ENCODE measurements around the gene CIB4. TPM values are rescaled to one million over a fixed set of nuclear protein-coding genes. Genes with fewer than 3 reads are reported as not detected.

CIB4 gene
- total and polyA plus RNA-seq, 2 of the 4 experiments (the other 2 are of a cell fraction), result not detected

DNA sequence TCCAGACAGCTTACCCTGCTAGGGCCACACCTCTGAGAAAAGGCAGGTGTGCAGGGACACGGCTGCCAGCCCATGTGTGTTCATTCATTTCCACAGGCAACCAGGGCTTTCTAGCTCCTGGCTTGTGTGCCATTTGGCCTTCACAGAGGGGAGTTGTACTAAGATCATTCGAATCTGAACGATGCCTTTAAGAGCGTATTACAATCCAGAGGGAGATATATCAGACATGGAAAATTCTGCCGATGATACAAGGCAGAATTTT, 99.0 kb downstream of the CIB4 start:
- H3K4ac ChIP-seq (ENCODE audit: low read depth, low read length), result no peak overlapping the region
- H3K56ac ChIP-seq (ENCODE audit: extremely low read depth, insufficient read depth, low read length), result no peak overlapping the region
- DNase-seq (no peak), ATAC-seq (ENCODE audit: low read depth) (no peak)
- in situ Hi-C loops (cut with MboI; ENCODE audit: low sequenced_read_pairs) (no loop called here), dilution Hi-C loops (cut with HindIII; ENCODE audit: low sequenced_read_pairs, unreplicated experiment) (no loop called here), intact Hi-C loops (cut with micrococcal nuclease) (no loop called here)
- no TSS peak for BruUV-seq (replicated peaks)
- no peak overlapping the region for H4K5ac ChIP-seq (ENCODE audit: low read depth, low read length)
- H3K79me1 ChIP-seq (ENCODE audit: low read depth in 1 of 2, low read length in 2 of 2), result no peaks in the 10 kb centered on the region
- H3K14ac ChIP-seq (replicated peaks; ENCODE audit: low read depth, low read length), result no peak overlapping the region
- TF ChIP-seq MAFK (IDR thresholded peaks at IDR 0.05; ENCODE audit: low read depth, low read length) (no peak), MAZ (IDR thresholded peaks at IDR 0.05; ENCODE audit: borderline replicate concordance, low read depth, low read length) (no peak), MXI1 (IDR thresholded peaks at IDR 0.05; ENCODE audit: borderline replicate concordance, low read depth, low read length) (no peak), CHD1 (IDR thresholded peaks at IDR 0.05; ENCODE audit: low read depth, low read length) (no peak), SMC3 (IDR thresholded peaks at IDR 0.05; ENCODE audit: low read depth, low read length) (no peak), NFE2L2 (IDR thresholded peaks at IDR 0.05; ENCODE audit: low read depth, low read length) (no peak), POLR2A (IDR thresholded peaks at IDR 0.05; ENCODE audit: low read depth, low read length) (no peak), BHLHE40 (IDR thresholded peaks at IDR 0.05; ENCODE audit: low read depth, low read length) (no peak), RFX5 (IDR thresholded peaks at IDR 0.05; ENCODE audit: low read depth, low read length) (no peak), RAD21 (IDR thresholded peaks at IDR 0.05; ENCODE audit: low read length) (no peak), RCOR1 (IDR thresholded peaks at IDR 0.05; ENCODE audit: insufficient replicate concordance, low read length) (no peak), FOS (IDR thresholded peaks at IDR 0.05; ENCODE audit: low read depth, low read length) (no peak), CEBPB (IDR thresholded peaks at IDR 0.05; ENCODE audit: low read depth, low read length) (no peak)
- TF ChIP-seq, protein P1, sequence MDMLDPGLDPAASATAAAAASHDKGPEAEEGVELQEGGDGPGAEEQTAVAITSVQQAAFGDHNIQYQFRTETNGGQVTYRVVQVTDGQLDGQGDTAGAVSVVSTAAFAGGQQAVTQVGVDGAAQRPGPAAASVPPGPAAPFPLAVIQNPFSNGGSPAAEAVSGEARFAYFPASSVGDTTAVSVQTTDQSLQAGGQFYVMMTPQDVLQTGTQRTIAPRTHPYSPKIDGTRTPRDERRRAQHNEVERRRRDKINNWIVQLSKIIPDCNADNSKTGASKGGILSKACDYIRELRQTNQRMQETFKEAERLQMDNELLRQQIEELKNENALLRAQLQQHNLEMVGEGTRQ (IDR thresholded peaks at IDR 0.05; ENCODE audit: low read depth, low read length), result no peak
- TF ChIP-seq, protein P2, sequence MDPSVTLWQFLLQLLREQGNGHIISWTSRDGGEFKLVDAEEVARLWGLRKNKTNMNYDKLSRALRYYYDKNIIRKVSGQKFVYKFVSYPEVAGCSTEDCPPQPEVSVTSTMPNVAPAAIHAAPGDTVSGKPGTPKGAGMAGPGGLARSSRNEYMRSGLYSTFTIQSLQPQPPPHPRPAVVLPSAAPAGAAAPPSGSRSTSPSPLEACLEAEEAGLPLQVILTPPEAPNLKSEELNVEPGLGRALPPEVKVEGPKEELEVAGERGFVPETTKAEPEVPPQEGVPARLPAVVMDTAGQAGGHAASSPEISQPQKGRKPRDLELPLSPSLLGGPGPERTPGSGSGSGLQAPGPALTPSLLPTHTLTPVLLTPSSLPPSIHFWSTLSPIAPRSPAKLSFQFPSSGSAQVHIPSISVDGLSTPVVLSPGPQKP (IDR thresholded peaks at IDR 0.05; ENCODE audit: borderline replicate concordance, low read depth, low read length), result no peak
- TF ChIP-seq, protein P3, sequence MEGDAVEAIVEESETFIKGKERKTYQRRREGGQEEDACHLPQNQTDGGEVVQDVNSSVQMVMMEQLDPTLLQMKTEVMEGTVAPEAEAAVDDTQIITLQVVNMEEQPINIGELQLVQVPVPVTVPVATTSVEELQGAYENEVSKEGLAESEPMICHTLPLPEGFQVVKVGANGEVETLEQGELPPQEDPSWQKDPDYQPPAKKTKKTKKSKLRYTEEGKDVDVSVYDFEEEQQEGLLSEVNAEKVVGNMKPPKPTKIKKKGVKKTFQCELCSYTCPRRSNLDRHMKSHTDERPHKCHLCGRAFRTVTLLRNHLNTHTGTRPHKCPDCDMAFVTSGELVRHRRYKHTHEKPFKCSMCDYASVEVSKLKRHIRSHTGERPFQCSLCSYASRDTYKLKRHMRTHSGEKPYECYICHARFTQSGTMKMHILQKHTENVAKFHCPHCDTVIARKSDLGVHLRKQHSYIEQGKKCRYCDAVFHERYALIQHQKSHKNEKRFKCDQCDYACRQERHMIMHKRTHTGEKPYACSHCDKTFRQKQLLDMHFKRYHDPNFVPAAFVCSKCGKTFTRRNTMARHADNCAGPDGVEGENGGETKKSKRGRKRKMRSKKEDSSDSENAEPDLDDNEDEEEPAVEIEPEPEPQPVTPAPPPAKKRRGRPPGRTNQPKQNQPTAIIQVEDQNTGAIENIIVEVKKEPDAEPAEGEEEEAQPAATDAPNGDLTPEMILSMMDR (conservative IDR thresholded peaks at IDR 0.05; ENCODE audit: low read depth, low read length), result no peak
- no peak overlapping the region for H2AK5ac ChIP-seq (ENCODE audit: low read depth, low read length)
- no peak overlapping the region for H3K4me3 ChIP-seq (ENCODE audit: insufficient read depth, low read depth, low read length)
- H2BK20ac ChIP-seq (ENCODE audit: low read depth, low read length), result no peak overlapping the region
- H3K4me2 ChIP-seq (ENCODE audit: low read depth, low read length), result no peak overlapping the region
- H2AFZ ChIP-seq (replicated peaks; ENCODE audit: low read length, poor library complexity), result no peak overlapping the region
- H2BK120ac ChIP-seq (ENCODE audit: low read depth, low read length), result no peak overlapping the region
- CTCF ChIA-PET, result interaction anchor here (1.3 kb wide), 1 partner anchor 39 kb away, joined by 3 read pairs; no protein-coding TSS in a partner anchor
- no peak overlapping the region for H4K91ac ChIP-seq (ENCODE audit: insufficient read depth, low read depth, low read length)
- 71% methylated on average over 5 of the region's 5 CpGs; no CpG with 5 or more reads in 1 of the 2 experiments for WGBS, 2 experiments (ENCODE audit: extremely low coverage in 2 of 2, insufficient read length in 1 of 2)
- POLR2A ChIA-PET (ENCODE audit: unreplicated experiment), result no interaction called here
- no peaks in the 10 kb centered on the region for H4K20me1 ChIP-seq (ENCODE audit: insufficient read depth, low read length)
- H3K18ac ChIP-seq (ENCODE audit: low read depth, low read length), result no peak overlapping the region
- no peak overlapping the region for H4K8ac ChIP-seq (ENCODE audit: low read depth in 2 of 2, low read length in 2 of 2)
- H2BK15ac ChIP-seq (ENCODE audit: low read depth, low read length), result no peak overlapping the region
- no peaks in the 10 kb centered on the region for H3K9me3 ChIP-seq (ENCODE audit: control insufficient read depth, insufficient read depth, low read length)
- no peaks in the 10 kb centered on the region for H3K4me1 ChIP-seq (ENCODE audit: control insufficient read depth, insufficient read depth, low read length)
- no peaks in the 10 kb centered on the region for H3K36me3 ChIP-seq (ENCODE audit: control insufficient read depth, insufficient read depth, low read length)
- no peak overlapping the region for H3K9ac ChIP-seq (ENCODE audit: low read depth, low read length)
- peaks cover 25% of the 10 kb centered on the region for H3K27me3 ChIP-seq (ENCODE audit: control insufficient read depth, insufficient read depth, low read length)
- H2BK5ac ChIP-seq (ENCODE audit: low read depth, low read length, poor library complexity, severe bottlenecking), result no peak overlapping the region
- H2AK9ac ChIP-seq (replicated peaks; ENCODE audit: low read depth, low read length, poor library complexity), result no peak overlapping the region
- no peak overlapping the region for H3K27ac ChIP-seq (ENCODE audit: insufficient read depth, low read length)
- no peaks in the 10 kb centered on the region for H3K9me1 ChIP-seq (ENCODE audit: insufficient read depth, low read length)
- H3K23ac ChIP-seq (ENCODE audit: low read depth, low read length), result no peak overlapping the region

Measured in IMR-90 (cell line).